C4-2B (cell line): Measurements from ENCODE around the gene MCMBP.

Experiments
- ZFX ChIP-seq: fragments of 450-650 bp; IDR thresholded peaks from 2 replicates; pipeline ENCODE4 v1.6.1; 2017
- TF ChIP-seq, protein P1 (sequence below): fragments of 450-650 bp; conservative IDR thresholded peaks from 2 replicates; pipeline ENCODE4 v1.5.1; 2017; ENCODE audit warnings: mild to moderate bottlenecking

DNA sequence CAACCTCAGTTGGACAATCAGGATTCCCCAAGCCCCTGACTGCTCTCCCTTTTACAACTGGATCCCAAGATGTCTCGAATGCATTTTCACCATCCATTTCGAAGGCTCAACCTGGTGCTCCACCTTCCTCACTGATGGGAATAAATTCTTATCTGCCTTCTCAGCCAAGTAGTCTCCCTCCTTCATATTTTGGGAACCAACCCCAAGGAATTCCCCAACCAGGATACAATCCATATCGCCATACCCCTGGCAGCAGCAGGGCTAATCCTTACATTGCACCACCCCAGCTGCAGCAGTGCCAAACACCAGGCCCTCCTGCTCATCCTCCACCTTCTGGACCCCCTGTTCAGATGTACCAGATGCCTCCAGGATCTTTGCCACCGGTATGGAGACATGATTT lies 25.9 kb upstream of the MCMBP start:
- TF ChIP-seq, protein P1, sequence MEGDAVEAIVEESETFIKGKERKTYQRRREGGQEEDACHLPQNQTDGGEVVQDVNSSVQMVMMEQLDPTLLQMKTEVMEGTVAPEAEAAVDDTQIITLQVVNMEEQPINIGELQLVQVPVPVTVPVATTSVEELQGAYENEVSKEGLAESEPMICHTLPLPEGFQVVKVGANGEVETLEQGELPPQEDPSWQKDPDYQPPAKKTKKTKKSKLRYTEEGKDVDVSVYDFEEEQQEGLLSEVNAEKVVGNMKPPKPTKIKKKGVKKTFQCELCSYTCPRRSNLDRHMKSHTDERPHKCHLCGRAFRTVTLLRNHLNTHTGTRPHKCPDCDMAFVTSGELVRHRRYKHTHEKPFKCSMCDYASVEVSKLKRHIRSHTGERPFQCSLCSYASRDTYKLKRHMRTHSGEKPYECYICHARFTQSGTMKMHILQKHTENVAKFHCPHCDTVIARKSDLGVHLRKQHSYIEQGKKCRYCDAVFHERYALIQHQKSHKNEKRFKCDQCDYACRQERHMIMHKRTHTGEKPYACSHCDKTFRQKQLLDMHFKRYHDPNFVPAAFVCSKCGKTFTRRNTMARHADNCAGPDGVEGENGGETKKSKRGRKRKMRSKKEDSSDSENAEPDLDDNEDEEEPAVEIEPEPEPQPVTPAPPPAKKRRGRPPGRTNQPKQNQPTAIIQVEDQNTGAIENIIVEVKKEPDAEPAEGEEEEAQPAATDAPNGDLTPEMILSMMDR: no peak
- no peak for TF ChIP-seq ZFX
